Ishikawa (cell line): ENCODE measurements around the gene ADAM15.

Experiments used
- CEBPB ChIP-seq: IDR thresholded peaks from 2 replicates; pipeline ENCODE4 v1.6.1; 2012
- TAF1 ChIP-seq: IDR thresholded peaks from 2 replicates; pipeline ENCODE4 v1.6.1; 2012; ENCODE audit warnings: low read depth, mild to moderate bottlenecking
- TF ChIP-seq, protein P1 (sequence below): IDR thresholded peaks from 2 replicates; pipeline ENCODE4 v1.6.1; 2012; ENCODE audit warnings: low read depth, mild to moderate bottlenecking

DNA sequence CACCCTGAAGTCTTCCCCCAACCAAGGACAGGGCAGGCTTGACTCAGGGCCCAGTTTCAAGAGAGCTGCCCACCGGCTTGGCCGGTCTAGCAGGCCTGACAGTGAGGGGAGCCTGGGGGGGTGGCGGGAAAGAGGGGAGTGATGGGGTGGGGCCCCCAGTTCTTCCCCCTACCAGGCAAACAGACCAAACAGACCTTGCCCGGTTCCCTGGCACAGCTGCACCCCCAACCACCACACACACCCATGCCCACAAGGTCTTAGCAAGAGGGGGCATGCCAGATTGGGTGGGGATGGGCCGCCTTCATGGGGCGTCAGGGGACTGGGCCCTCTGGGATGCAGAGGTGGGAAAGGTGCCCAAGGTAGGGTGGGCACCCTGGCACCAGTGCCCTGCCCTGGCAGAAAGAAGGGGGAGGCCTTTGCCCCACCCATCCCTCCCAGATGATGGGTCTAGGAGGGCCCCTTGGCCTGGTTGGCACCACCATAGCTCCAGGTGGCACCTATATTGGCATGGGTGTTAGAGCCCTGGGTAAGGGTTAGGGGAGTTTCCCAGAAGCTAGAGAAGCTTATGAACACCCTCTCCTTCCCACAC is 39.6 kb upstream of the ADAM15 start:
- TF ChIP-seq TAF1 (no peak), CEBPB (no peak)
- TF ChIP-seq, protein P1, sequence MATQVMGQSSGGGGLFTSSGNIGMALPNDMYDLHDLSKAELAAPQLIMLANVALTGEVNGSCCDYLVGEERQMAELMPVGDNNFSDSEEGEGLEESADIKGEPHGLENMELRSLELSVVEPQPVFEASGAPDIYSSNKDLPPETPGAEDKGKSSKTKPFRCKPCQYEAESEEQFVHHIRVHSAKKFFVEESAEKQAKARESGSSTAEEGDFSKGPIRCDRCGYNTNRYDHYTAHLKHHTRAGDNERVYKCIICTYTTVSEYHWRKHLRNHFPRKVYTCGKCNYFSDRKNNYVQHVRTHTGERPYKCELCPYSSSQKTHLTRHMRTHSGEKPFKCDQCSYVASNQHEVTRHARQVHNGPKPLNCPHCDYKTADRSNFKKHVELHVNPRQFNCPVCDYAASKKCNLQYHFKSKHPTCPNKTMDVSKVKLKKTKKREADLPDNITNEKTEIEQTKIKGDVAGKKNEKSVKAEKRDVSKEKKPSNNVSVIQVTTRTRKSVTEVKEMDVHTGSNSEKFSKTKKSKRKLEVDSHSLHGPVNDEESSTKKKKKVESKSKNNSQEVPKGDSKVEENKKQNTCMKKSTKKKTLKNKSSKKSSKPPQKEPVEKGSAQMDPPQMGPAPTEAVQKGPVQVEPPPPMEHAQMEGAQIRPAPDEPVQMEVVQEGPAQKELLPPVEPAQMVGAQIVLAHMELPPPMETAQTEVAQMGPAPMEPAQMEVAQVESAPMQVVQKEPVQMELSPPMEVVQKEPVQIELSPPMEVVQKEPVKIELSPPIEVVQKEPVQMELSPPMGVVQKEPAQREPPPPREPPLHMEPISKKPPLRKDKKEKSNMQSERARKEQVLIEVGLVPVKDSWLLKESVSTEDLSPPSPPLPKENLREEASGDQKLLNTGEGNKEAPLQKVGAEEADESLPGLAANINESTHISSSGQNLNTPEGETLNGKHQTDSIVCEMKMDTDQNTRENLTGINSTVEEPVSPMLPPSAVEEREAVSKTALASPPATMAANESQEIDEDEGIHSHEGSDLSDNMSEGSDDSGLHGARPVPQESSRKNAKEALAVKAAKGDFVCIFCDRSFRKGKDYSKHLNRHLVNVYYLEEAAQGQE: no peak
